H9 (cell line): ENCODE measurements around the gene TMED7. TPM values are rescaled to one million over a fixed set of nuclear protein-coding genes. Genes with fewer than 3 reads are reported as not detected.

Experiments used
- DNase-seq: peaks from one replicate; pipeline ENCODE4 v3.0.0-alpha.2; 2017
- H2AFZ ChIP-seq: one replicate; pipeline ENCODE4 v1.6.1; 2013; ENCODE audit warnings: mild to moderate bottlenecking, low read length, control low read depth, moderate library complexity
- H2AK5ac ChIP-seq: 2 replicates; pipeline ENCODE4 v1.6.1; 2013; ENCODE audit warnings: low read length, control low read depth, mixed read lengths; ENCODE audit not compliant: insufficient read length
- H2BK120ac ChIP-seq: one replicate; pipeline ENCODE4 v1.6.1; 2013; ENCODE audit warnings: low read depth, mild to moderate bottlenecking, low read length, control low read depth, inconsistent platforms; ENCODE audit not compliant: poor library complexity, severe bottlenecking
- H2BK12ac ChIP-seq: 2 replicates; pipeline ENCODE4 v1.6.1; 2013; ENCODE audit warnings: low read length, control low read depth, mixed read lengths, low read depth; ENCODE audit not compliant: insufficient read length
- H2BK15ac ChIP-seq: 2 replicates; pipeline ENCODE4 v1.6.1; 2013; ENCODE audit warnings: low read depth, low read length, control low read depth
- H2BK20ac ChIP-seq: one replicate; pipeline ENCODE4 v1.6.1; 2013; ENCODE audit warnings: low read depth, mild to moderate bottlenecking, low read length, control low read depth, inconsistent platforms; ENCODE audit not compliant: poor library complexity, severe bottlenecking
- H2BK5ac ChIP-seq: 2 replicates; pipeline ENCODE4 v1.6.1; 2013; ENCODE audit warnings: low read length, control low read depth, mixed read lengths; ENCODE audit not compliant: insufficient read length
- H3K14ac ChIP-seq: 2 replicates; pipeline ENCODE4 v1.6.1; 2013; ENCODE audit warnings: low read length, control low read depth; ENCODE audit not compliant: insufficient read depth
- H3K18ac ChIP-seq: 2 replicates; pipeline ENCODE4 v1.6.1; 2013; ENCODE audit warnings: low read depth, mild to moderate bottlenecking, mixed read lengths, low read length, control low read depth; ENCODE audit not compliant: insufficient read length
- H3K23ac ChIP-seq: 2 replicates; pipeline ENCODE4 v1.6.1; 2013; ENCODE audit warnings: low read length, control low read depth, mixed read lengths, low read depth; ENCODE audit not compliant: insufficient read length
- H3K23me2 ChIP-seq: 2 replicates; pipeline ENCODE4 v1.6.1; 2013; ENCODE audit warnings: low read depth, mild to moderate bottlenecking, mixed read lengths, low read length, control low read depth; ENCODE audit not compliant: insufficient read length, poor library complexity, severe bottlenecking
- H3K27ac ChIP-seq: 2 replicates; pipeline ENCODE4 v1.5.1; 2013; ENCODE audit warnings: low read length, control low read depth, mixed read lengths, low read depth; ENCODE audit not compliant: insufficient read length
- H3K27me3 ChIP-seq: 2 replicates; pipeline ENCODE4 v1.6.1; 2013; ENCODE audit warnings: low read length, control low read depth, inconsistent platforms; ENCODE audit not compliant: insufficient read depth
- H3K4ac ChIP-seq: 2 replicates; pipeline ENCODE4 v1.6.1; 2013; ENCODE audit warnings: low read depth, mild to moderate bottlenecking, control low read depth, inconsistent platforms, low read length, moderate library complexity
- H3K4me1 ChIP-seq: 2 replicates; pipeline ENCODE4 v1.6.1; 2013; ENCODE audit warnings: low read length, control low read depth, inconsistent platforms; ENCODE audit not compliant: insufficient read depth
- H3K4me2 ChIP-seq: 2 replicates; pipeline ENCODE4 v1.6.1; 2013; ENCODE audit warnings: low read length, control low read depth, mixed read lengths; ENCODE audit not compliant: insufficient read length, insufficient read depth
- H3K56ac ChIP-seq: 2 replicates; pipeline ENCODE4 v1.6.1; 2013; ENCODE audit warnings: low read depth, mild to moderate bottlenecking, mixed read lengths, low read length, control low read depth; ENCODE audit not compliant: insufficient read length
- H3K79me1 ChIP-seq: 2 replicates; pipeline ENCODE4 v1.6.1; 2013; ENCODE audit warnings: low read depth, mild to moderate bottlenecking, moderate library complexity, low read length, control low read depth, inconsistent platforms; ENCODE audit not compliant: insufficient read depth, poor library complexity, severe bottlenecking
- H3K79me2 ChIP-seq: 2 replicates; pipeline ENCODE4 v1.6.1; 2013; ENCODE audit warnings: low read length, control low read depth, inconsistent platforms; ENCODE audit not compliant: insufficient read depth
- H3K9ac ChIP-seq: 2 replicates; pipeline ENCODE4 v1.6.1; 2013; ENCODE audit warnings: low read length, control low read depth, mixed read lengths; ENCODE audit not compliant: insufficient read length; ENCODE audit errors: extremely low read depth
- H3K9me3 ChIP-seq: one replicate; pipeline ENCODE4 v1.6.1; 2013; ENCODE audit warnings: low read depth, low read length, inconsistent platforms; ENCODE audit not compliant: control insufficient read depth
- H3T11ph ChIP-seq: one replicate; pipeline ENCODE4 v1.6.1; 2013; ENCODE audit warnings: mild to moderate bottlenecking, low read length, control low read depth, inconsistent platforms
- H4K20me1 ChIP-seq: one replicate; pipeline ENCODE4 v1.6.1; 2013; ENCODE audit not compliant: control insufficient read depth, insufficient read length, insufficient read depth
- H4K5ac ChIP-seq: 2 replicates; pipeline ENCODE4 v1.6.1; 2013; ENCODE audit warnings: low read depth, mild to moderate bottlenecking, mixed read lengths, low read length, control low read depth; ENCODE audit not compliant: insufficient read length
- H4K8ac ChIP-seq: replicated peaks from 2 replicates; pipeline ENCODE4 v1.6.1; 2013; ENCODE audit warnings: low read length, control low read depth, mixed read lengths, low read depth; ENCODE audit not compliant: insufficient read length
- H4K91ac ChIP-seq: 2 replicates; pipeline ENCODE4 v1.6.1; 2013; ENCODE audit warnings: low read depth, mild to moderate bottlenecking, moderate library complexity, mixed read lengths, low read length, control low read depth; ENCODE audit not compliant: insufficient read length
- H3K27ac Mint-ChIP-seq, 3 experiments: 2 replicates in 2 of 3; 3 replicates in 1 of 3; pipeline ENCODE4 v1.8.0; 2020 to 2021; ENCODE audit warnings: mixed read lengths in 3 of 3, mild to moderate bottlenecking in 1 of 3, moderate library complexity in 1 of 3
- H3K27me3 Mint-ChIP-seq: 2 replicates; pipeline ENCODE4 v1.8.0; 2021; ENCODE audit warnings: low read depth, mild to moderate bottlenecking, moderate library complexity, mixed read lengths
- H3K36me3 Mint-ChIP-seq, 3 experiments: 2 replicates in 2 of 3; 3 replicates in 1 of 3; pipeline ENCODE4 v1.8.0; 2020 to 2021; ENCODE audit warnings: low read depth in 3 of 3, mixed read lengths in 3 of 3; ENCODE audit not compliant: insufficient read depth in 1 of 3
- H3K4me1 Mint-ChIP-seq, 2 experiments: 2 replicates each; pipeline ENCODE4 v1.8.0; 2020; ENCODE audit warnings: mixed read lengths in 2 of 2
- H3K4me3 Mint-ChIP-seq, 2 experiments: 2 replicates in 1 of 2; 3 replicates in 1 of 2; pipeline ENCODE4 v1.8.0; 2020 to 2021; ENCODE audit warnings: mild to moderate bottlenecking in 2 of 2, mixed read lengths in 2 of 2, moderate library complexity in 1 of 2
- H3K9me3 Mint-ChIP-seq, 2 experiments: 2 replicates in 1 of 2; 3 replicates in 1 of 2; pipeline ENCODE4 v1.8.0; 2020; ENCODE audit warnings: mild to moderate bottlenecking in 2 of 2, mixed read lengths in 2 of 2, moderate library complexity in 1 of 2
- WGBS: extraction: QIAGEN DNeasy Blood & Tissue Kit; methylation state at CpG from one replicate; pipeline ENCODE4 v1.1.7; 2013; ENCODE audit warnings: missing lambda C conversion rate, low lambda C conversion rate, mixed read lengths; ENCODE audit not compliant: insufficient read length; ENCODE audit errors: extremely low coverage; 5-methylcytosine and 5-hydroxymethylcytosine counted together
- total RNA-seq: library from RNA; stranded (reverse); gene quantifications from 2 replicates; pipeline ENCODE4 v1.2.1, GENCODE V29; 2021
- TF ChIP-seq, protein P1 (sequence below): fragments of 200-600 bp; sonication (generic); conservative IDR thresholded peaks from 3 replicates; pipeline ENCODE4 v1.8.0; 2021; ENCODE audit warnings: antibody characterized with exemption, mild to moderate bottlenecking

The TMED7 gene
- total RNA-seq, 1 experiment from 2014 or later = 68.8 TPM

DNA sequence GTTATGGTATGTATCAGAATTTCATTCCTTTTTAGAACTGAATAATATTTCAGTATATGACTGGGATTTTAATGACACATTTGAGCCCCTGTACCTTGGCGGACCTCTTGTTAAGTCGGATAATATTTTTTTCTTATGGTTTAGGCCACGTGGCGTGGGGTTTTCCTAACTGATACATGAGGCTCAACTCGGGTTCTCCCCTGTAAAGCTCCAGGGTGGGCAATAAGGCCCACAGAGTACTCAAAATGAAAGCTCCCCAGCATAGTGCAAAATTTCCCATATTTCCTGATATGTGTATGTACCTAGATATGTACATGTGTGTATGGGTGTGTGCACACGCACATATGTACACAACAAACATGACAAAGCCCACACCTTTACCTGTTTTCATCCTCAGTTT, 48.1 kb downstream of the TMED7 start:
- Mint-ChIP-seq H3K9me3 (no peaks in the 10 kb centered on the region; a peak in 1 of 5 replicates), H3K27me3 (no peaks in the 10 kb centered on the region), H3K36me3 (0 out of 7 replicates have a peak, but pooled peaks cover 0 to 4% (median 0%) of the 10 kb centered on the region in 3 experiments), H3K4me1 (peaks cover 3 to 4% of the 10 kb centered on the region in 2 experiments), H3K4me3 (no peak overlapping the region), H3K27ac (no peak overlapping the region)
- H3K9ac ChIP-seq = no peak overlapping the region
- no peak overlapping the region for H2BK20ac ChIP-seq
- H3K23me2 ChIP-seq = no peaks in the 10 kb centered on the region
- no peaks in the 10 kb centered on the region for H4K20me1 ChIP-seq
- no CpG with 5 or more reads among the region's 6 CpGs for WGBS
- H3K23ac ChIP-seq = no peak overlapping the region
- no peaks in the 10 kb centered on the region for H3K79me1 ChIP-seq
- no peaks in the 10 kb centered on the region for H3K9me3 ChIP-seq
- H4K8ac ChIP-seq = no peak overlapping the region
- no peak overlapping the region for H2BK5ac ChIP-seq
- H2BK15ac ChIP-seq = no peak overlapping the region
- no peak overlapping the region for H3K4me2 ChIP-seq
- H2AFZ ChIP-seq = no peak overlapping the region
- no peaks in the 10 kb centered on the region for H3K27me3 ChIP-seq
- H3K14ac ChIP-seq = no peak overlapping the region
- H4K91ac ChIP-seq = no peak overlapping the region
- DNase-seq = no peak
- no peak overlapping the region for H2BK12ac ChIP-seq
- H3K4ac ChIP-seq = no peak overlapping the region
- no peaks in the 10 kb centered on the region for H3K79me2 ChIP-seq
- H3K18ac ChIP-seq = no peak overlapping the region
- no peak overlapping the region for H2BK120ac ChIP-seq
- H3K56ac ChIP-seq = no peak overlapping the region
- H3K4me1 ChIP-seq = no peaks in the 10 kb centered on the region
- H4K5ac ChIP-seq = no peak overlapping the region
- TF ChIP-seq, protein P1, sequence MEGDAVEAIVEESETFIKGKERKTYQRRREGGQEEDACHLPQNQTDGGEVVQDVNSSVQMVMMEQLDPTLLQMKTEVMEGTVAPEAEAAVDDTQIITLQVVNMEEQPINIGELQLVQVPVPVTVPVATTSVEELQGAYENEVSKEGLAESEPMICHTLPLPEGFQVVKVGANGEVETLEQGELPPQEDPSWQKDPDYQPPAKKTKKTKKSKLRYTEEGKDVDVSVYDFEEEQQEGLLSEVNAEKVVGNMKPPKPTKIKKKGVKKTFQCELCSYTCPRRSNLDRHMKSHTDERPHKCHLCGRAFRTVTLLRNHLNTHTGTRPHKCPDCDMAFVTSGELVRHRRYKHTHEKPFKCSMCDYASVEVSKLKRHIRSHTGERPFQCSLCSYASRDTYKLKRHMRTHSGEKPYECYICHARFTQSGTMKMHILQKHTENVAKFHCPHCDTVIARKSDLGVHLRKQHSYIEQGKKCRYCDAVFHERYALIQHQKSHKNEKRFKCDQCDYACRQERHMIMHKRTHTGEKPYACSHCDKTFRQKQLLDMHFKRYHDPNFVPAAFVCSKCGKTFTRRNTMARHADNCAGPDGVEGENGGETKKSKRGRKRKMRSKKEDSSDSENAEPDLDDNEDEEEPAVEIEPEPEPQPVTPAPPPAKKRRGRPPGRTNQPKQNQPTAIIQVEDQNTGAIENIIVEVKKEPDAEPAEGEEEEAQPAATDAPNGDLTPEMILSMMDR = no peak
- H2AK5ac ChIP-seq = no peak overlapping the region
- no peak overlapping the region for H3T11ph ChIP-seq
- H3K27ac ChIP-seq = no peak overlapping the region
